Activated T-cell treated with anti-CD3 and anti-CD28 coated beads, Interleukin-2, amount 50 U/mL, for 72 hours (primary cell): ENCODE data around the gene ZNF276. TPM values are rescaled to one million over a fixed set of nuclear protein-coding genes. Genes with fewer than 3 reads are reported as not detected.
"Not testable (repeated sequence)": the region's sequence is repeated elsewhere in the genome, so short reads cannot be mapped to it uniquely, and the experiment has no call there.

Source experiments
- ATAC-seq, 2 donors: fragments of 150-1000 bp; cut with Tn5 transposase; replicated peaks in 1 of 2; 2 replicates each; pipeline ENCODE4 v1.10.0; 2021; ENCODE audit warnings: moderate library complexity in 2 of 2, mild to moderate bottlenecking in 1 of 2
- DNase-seq, 2 donors: peaks; one replicate each; pipeline ENCODE4 v3.0.0; 2021 to 2022; ENCODE audit warnings: mixed read lengths in 1 of 2
- H3K27ac Mint-ChIP-seq: one replicate; pipeline ENCODE4 v1.8.0; 2022; ENCODE audit warnings: mild to moderate bottlenecking, moderate library complexity, mixed read lengths
- H3K27me3 Mint-ChIP-seq: one replicate; pipeline ENCODE4 v1.8.0; 2022; ENCODE audit warnings: low read depth, mixed read lengths
- H3K36me3 Mint-ChIP-seq, 2 donors: one replicate each; pipeline ENCODE4 v1.8.0; 2022; ENCODE audit warnings: mixed read lengths in 2 of 2, mild to moderate bottlenecking in 1 of 2; ENCODE audit not compliant: insufficient read depth in 2 of 2
- H3K4me1 Mint-ChIP-seq: one replicate; pipeline ENCODE4 v1.8.0; 2022; ENCODE audit warnings: low read depth, mixed read lengths
- H3K4me3 Mint-ChIP-seq, 2 donors: one replicate each; pipeline ENCODE4 v1.8.0; 2022; ENCODE audit warnings: mild to moderate bottlenecking in 2 of 2, mixed read lengths in 2 of 2, moderate library complexity in 2 of 2
- H3K9me3 Mint-ChIP-seq, 2 donors: one replicate each; pipeline ENCODE4 v1.8.0; 2022; ENCODE audit warnings: mixed read lengths in 2 of 2
- total RNA-seq, 2 donors: library from RNA; stranded (reverse); gene quantifications; one replicate each; pipeline ENCODE4 v1.2.3, GENCODE V29; 2022

Gene ZNF276
- total RNA-seq, 2 donors from 2014 or later, result 27.1 to 31.1 TPM

DNA sequence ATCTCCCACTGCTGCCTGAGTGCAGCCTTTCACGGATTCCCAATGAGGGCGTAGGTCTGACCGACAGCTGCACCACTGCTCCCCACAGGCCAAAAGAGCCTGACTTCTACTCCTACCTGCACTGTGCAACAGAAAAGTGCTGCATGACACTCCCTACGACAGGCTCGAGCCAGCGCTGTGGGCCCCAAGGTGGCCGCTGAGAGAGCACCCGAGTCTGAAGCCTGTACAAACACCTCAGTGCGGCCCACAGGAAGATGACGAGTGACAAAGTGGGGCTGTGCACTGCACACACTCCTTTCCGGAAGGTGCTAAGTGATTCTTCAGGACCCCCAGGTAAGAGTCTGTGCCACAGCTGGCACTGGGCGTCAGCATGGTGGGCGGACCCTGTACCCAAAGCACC lies 53.9 kb downstream of the ZNF276 start:
- H3K4me3 Mint-ChIP-seq, result no peak overlapping the region
- no peak for DNase-seq
- no peak for ATAC-seq
- H3K27me3 Mint-ChIP-seq, result no peaks in the 10 kb centered on the region
- no peaks in the 10 kb centered on the region for H3K4me1 Mint-ChIP-seq
- no peak overlapping the region for H3K27ac Mint-ChIP-seq
- no peaks in the 10 kb centered on the region for H3K9me3 Mint-ChIP-seq
- H3K36me3 Mint-ChIP-seq, result peaks cover 13 to 34% of the 10 kb centered on the region in 2 donors

DNA sequence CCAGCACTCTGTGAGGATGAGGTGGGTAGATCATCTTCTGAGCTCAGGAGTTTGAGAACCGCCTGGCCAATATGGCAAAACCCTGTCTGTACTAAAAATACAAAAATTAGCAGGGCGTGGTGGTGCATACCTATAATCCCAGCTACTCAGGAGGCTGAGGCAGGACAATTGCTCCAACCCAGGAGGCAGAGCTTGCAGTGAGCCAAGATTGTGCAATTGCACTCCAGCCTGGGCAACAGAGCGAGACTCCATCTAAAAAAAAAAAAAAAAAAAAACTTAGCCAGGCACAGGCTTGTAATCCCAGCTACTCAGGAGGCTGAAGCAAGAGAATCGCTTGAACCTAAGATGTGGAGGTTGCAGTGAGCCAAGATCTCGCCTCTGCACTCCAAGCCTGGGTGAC lies 56.9 kb downstream of the ZNF276 start:
- peaks cover 7 to 30% of the 10 kb centered on the region in 2 donors for H3K36me3 Mint-ChIP-seq
- not testable (repeated sequence) for DNase-seq, ATAC-seq, H3K27ac Mint-ChIP-seq, H3K9me3 Mint-ChIP-seq, H3K4me1 Mint-ChIP-seq, H3K27me3 Mint-ChIP-seq, H3K4me3 Mint-ChIP-seq

DNA sequence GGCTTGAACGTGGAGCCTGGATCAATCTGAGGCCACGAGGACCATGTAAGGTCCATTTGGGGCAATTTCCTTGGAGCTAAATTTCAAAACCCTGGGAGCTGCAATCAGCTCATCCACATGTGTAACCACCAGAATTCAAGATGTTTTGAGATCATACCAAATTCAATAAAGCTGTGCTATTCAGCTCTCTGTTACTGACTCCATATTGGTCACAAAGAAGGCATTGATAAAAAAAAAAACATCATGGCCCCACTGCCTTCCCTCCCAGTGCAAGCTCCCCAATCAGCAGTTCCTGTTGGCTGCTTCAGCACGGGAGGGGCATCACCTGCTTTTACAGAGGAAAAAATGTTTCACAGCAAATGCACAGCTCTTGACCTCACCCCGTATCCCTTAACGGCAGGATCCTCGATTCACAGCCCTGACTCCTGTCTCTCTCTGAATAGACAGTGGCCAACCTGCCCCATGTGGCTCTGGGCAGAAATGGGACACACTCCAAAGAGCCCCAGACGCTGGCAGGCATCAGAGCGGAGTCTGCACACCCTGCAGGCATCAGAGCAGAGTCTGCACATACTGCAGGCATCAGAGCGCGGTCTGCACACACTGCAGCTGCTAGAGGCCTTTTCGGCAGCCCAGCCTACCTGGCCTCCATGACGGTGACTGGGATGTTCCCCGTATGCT lies 58.0 kb downstream of the ZNF276 start:
- DNase-seq (no peak), ATAC-seq (no peak)
- peaks cover 5 to 30% of the 10 kb centered on the region in 2 donors for H3K36me3 Mint-ChIP-seq
- no peak overlapping the region for H3K27ac Mint-ChIP-seq
- H3K9me3 Mint-ChIP-seq, result no peaks in the 10 kb centered on the region
- H3K4me1 Mint-ChIP-seq, result peaks cover 1% of the 10 kb centered on the region
- H3K4me3 Mint-ChIP-seq, result no peak overlapping the region
- H3K27me3 Mint-ChIP-seq, result no peaks in the 10 kb centered on the region

DNA sequence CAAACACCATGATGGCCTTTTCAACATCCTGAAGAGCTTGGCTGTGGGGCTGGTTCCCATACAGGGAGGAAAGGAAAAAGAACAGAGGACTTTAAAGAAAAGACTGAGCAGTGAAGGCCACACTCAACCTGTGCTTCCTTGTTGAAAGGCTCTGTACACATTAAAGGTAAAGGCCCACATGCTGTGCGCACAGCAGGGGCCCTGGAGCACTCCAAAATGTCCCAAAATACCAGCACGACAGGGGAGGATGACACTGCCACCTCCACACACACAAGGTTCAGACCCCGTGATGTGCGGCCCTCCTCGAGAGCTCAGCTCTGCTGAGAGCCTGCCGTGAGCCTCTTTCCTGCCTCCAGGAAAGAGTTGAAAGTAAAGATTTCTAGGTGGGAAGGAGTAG lies 58.6 kb downstream of the ZNF276 start:
- Mint-ChIP-seq H3K4me3 (no peak overlapping the region), H3K36me3 (peaks cover 7 to 35% of the 10 kb centered on the region in 2 donors), H3K4me1 (peaks cover 7% of the 10 kb centered on the region), H3K27ac (no peak overlapping the region), H3K27me3 (no peaks in the 10 kb centered on the region), H3K9me3 (no peaks in the 10 kb centered on the region)
- ATAC-seq (no peak), DNase-seq (no peak)

DNA sequence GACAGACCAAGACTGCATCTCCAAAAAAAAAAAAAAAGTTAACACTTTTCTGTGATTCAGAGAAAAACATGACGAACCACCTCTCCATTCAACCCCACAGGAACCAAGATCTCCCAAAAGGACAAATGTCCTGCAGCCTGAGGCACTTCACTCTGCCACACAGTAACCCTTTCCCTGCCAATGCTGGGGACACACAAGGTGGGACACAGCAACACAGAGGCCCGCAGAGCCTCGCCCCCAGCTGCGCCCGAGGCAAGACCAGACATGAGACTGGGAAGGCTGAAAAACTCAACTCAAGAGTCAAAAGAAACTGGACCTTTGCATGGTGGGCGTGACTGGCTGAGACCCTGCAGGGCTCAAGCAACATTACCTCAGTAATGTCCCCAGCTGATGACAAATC lies 61.2 kb downstream of the ZNF276 start:
- Mint-ChIP-seq H3K4me1 (peaks cover 22% of the 10 kb centered on the region), H3K27me3 (no peaks in the 10 kb centered on the region), H3K4me3 (no peak overlapping the region), H3K27ac (no peak overlapping the region), H3K9me3 (no peaks in the 10 kb centered on the region), H3K36me3 (peaks cover 10 to 41% of the 10 kb centered on the region in 2 donors)
- DNase-seq, result no peak
- no peak for ATAC-seq

DNA sequence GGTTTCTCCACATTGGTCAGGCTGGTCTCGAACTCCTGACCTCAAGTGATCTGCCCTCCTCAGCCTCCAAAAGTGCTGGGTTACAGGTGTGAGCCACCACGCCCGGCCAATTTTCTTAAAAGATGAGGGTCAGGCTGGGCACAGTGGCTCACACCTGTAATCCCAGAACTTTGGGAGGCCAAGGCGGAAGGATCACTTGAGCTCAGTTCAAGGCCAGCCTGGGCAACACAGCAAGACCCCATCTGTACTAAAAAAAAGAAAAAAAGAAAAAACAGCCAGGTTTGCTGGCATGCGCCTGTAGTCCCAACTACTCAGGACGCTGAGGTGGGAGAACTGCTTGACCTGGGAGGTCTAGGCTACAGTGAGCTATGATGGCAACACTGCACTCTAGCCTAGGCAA lies 62.6 kb downstream of the ZNF276 start:
- not testable (repeated sequence) for ATAC-seq, H3K9me3 Mint-ChIP-seq, H3K4me3 Mint-ChIP-seq, DNase-seq, H3K27ac Mint-ChIP-seq, H3K27me3 Mint-ChIP-seq
- peaks cover 10 to 45% of the 10 kb centered on the region in 2 donors for H3K36me3 Mint-ChIP-seq
- H3K4me1 Mint-ChIP-seq, result peaks cover 22% of the 10 kb centered on the region

DNA sequence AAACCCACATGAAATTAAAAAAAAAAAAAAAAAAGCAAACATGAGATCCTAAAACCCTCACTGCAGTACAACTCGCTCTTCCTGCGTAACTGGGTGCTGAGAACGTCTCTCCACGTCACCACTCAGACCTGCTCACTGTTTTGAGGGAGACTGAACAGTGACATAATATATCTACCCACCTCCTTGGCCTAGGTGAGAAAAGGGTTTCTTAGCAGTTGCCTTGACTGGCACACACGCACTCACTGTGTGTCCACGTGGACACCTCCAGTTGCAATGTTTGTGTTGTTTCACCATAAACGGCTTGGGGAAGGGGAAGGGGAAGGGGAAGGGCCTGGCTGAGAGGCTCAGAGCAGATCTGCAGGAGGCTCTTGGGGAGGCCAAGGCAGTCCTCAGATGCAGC lies 63.1 kb downstream of the ZNF276 start:
- H3K27ac Mint-ChIP-seq, result no peak overlapping the region
- H3K36me3 Mint-ChIP-seq, result peaks cover 10 to 46% of the 10 kb centered on the region in 2 donors
- no peak for DNase-seq
- ATAC-seq, result no peak
- no peaks in the 10 kb centered on the region for H3K27me3 Mint-ChIP-seq
- no peak overlapping the region for H3K4me3 Mint-ChIP-seq
- H3K4me1 Mint-ChIP-seq, result peaks cover 22% of the 10 kb centered on the region
- H3K9me3 Mint-ChIP-seq, result no peaks in the 10 kb centered on the region

DNA sequence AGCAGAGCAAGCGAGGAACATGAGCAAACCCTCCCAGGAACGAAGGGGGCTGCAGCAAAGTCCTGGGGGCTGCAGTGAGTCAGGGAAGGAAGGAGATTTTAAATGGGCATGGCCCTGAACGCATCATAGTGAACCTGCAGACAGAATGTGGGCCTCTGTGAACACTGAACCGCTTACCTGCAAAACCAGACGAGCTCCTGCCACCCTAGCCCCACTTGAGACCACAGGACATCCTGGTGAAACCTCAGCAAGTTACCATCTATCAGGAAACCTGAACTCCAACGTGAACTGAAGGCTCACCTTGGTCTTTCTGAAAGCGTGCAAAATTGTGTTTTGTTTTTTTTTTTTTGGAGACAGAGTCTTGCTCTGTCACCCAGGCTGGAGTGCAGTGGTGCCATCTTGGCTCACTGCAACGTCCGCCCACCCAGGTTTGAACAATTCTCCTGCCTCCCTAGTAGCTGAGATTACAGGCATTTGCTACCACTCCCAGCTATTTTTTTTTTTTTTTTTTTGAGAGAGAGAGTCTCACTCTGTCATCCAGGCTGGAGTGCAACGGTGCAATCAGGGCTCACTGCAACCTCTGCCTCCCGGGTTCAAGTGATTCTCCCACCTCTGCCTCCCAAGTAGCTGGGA lies 64.3 kb downstream of the ZNF276 start:
- Mint-ChIP-seq H3K9me3 (no peaks in the 10 kb centered on the region), H3K4me3 (no peak overlapping the region), H3K27ac (no peak overlapping the region), H3K4me1 (peaks cover 22% of the 10 kb centered on the region), H3K27me3 (no peaks in the 10 kb centered on the region), H3K36me3 (peaks cover 10 to 46% of the 10 kb centered on the region in 2 donors)
- ATAC-seq (no peak), DNase-seq (no peak)

DNA sequence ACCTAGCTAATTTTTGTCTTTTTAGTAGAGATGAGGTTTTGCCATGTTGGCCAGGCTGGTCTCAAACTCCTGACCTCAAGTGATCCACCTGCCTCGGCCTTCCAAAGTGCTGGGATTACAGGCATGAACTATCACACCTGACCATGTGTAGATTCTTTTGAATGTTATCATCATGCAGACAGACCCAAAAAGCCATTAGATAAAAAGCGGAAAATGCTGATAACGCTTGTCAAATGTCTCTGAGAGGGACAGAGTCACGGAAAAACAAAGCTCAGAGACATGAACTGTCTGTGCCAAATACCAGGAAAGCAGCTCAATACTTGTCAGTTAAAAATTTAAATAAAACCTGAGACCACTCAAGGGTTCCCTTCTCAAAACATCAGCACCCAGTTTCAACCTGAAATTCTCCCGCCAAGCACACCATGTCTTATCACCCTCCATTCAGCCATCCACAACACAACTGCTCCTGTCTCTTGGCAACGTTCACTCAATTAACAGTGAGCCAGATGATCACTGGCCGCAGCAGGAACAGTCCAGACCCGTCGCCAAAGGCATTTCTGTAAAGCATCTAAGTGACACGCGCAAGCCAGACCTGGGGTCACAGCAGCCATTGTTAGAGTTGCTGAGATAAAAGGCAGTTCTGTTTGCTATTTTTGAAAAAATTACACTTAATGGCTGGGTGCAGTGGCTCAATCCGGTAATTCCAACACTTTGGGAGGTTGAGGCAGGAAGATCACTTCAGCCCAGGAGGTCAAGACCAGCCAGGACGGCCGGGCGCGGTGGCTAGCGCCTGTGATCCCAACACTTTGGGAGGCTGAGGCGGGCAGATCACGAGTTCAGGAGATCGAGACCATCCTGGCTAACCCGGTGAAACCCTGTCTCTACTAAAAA lies 65.4 kb downstream of the ZNF276 start:
- Mint-ChIP-seq H3K27me3 (no peaks in the 10 kb centered on the region), H3K27ac (no peak overlapping the region), H3K9me3 (no peaks in the 10 kb centered on the region), H3K4me1 (peaks cover 22% of the 10 kb centered on the region), H3K4me3 (no peak overlapping the region), H3K36me3 (peaks cover 10 to 47% of the 10 kb centered on the region in 2 donors)
- DNase-seq (no peak), ATAC-seq (no peak)

DNA sequence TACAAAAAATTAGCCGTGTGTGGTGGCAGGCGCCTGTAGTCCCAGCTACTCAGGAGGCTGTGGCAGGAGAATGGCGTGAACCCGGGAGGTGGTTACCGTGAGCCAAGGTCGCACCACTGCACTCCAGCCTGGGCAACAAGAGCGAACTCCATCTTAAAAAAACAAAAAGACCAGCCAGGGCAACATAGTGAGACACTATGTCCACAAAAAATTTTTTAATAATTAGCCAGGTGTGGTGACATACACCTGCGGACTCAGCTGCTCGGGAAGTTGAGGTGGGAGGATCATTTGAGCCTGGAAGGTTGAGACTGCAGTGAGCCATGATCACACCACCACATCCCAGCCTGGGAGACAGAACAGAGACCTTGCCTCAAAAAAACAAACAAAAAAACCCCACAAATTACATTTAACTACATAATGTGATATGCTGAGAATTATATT lies 66.0 kb downstream of the ZNF276 start:
- DNase-seq (no peak), ATAC-seq (no peak)
- peaks cover 16 to 51% of the 10 kb centered on the region in 2 donors for H3K36me3 Mint-ChIP-seq
- no peaks in the 10 kb centered on the region for H3K9me3 Mint-ChIP-seq
- peaks cover 22% of the 10 kb centered on the region for H3K4me1 Mint-ChIP-seq
- no peak overlapping the region for H3K4me3 Mint-ChIP-seq
- no peaks in the 10 kb centered on the region for H3K27me3 Mint-ChIP-seq
- H3K27ac Mint-ChIP-seq, result no peak overlapping the region

Other genes starting within 250 kb of the ZNF276 start
- gene ANKRD11, start 231.0 kb upstream of the ZNF276 start, total RNA-seq, result 100 to 1,000 TPM; 204 to 215 TPM
- 10 to 100 TPM; 67.4 to 82.1 TPM for gene SPG7, start 213.1 kb upstream of the ZNF276 start, total RNA-seq
- 1,000 to 10,000 TPM; 3,140 to 3,274 TPM for gene RPL13, start 160.9 kb upstream of the ZNF276 start, total RNA-seq
- gene CPNE7, start 145.8 kb upstream of the ZNF276 start, total RNA-seq, result 10 to 100 TPM; 10.9 to 11.4 TPM
- not detected for gene DPEP1, start 107.9 kb upstream of the ZNF276 start, total RNA-seq
- 10 to 100 TPM; 65.0 to 68.1 TPM for gene CHMP1A, start 63.8 kb upstream of the ZNF276 start, total RNA-seq
- gene SPATA33, start 63.7 kb upstream of the ZNF276 start, total RNA-seq, result 10 to 100 TPM in 1 of 2 donors, 1 to 10 TPM in 1; 10.0 to 12.1 TPM
- 10 to 100 TPM; 66.6 to 83.2 TPM for gene CDK10, start 34.8 kb upstream of the ZNF276 start, total RNA-seq
- 1 to 10 TPM; 6.1 to 6.5 TPM for gene SPATA2L, start 19.8 kb upstream of the ZNF276 start, total RNA-seq
- gene VPS9D1, start 639 bp upstream of the ZNF276 start, total RNA-seq, result 1 to 10 TPM; 4.7 to 6.5 TPM
- gene FANCA, start 95.1 kb downstream of the ZNF276 start, total RNA-seq, result 100 to 1,000 TPM in 1 of 2 donors, 10 to 100 TPM in 1; 90.6 to 128 TPM
- under 1 TPM; 0.69 to 0.91 TPM for gene SPIRE2, start 106.9 kb downstream of the ZNF276 start, total RNA-seq
- 100 to 1,000 TPM; 167 to 195 TPM for gene TCF25, start 152.1 kb downstream of the ZNF276 start, total RNA-seq
- 10 to 100 TPM in 1 of 2 donors, 1 to 10 TPM in 1; 7.6 to 15.2 TPM for gene MC1R, start 197.3 kb downstream of the ZNF276 start, total RNA-seq
- 1 to 10 TPM; 1.3 to 2.7 TPM for gene TUBB3, start 201.8 kb downstream of the ZNF276 start, total RNA-seq
- gene DEF8, start 227.2 kb downstream of the ZNF276 start, total RNA-seq, result 10 to 100 TPM; 22.5 to 23.8 TPM